RKO (cell line): ENCODE measurements around the gene CACNA2D3.

Experiments used
- DNase-seq: peaks from one replicate; pipeline ENCODE4 v3.0.0-alpha.2; 2016; ENCODE audit warnings: low spot score

The CACNA2D3 gene

GRCh38 chr3:55007971-55008370 lies 885.6 kb downstream of the CACNA2D3 start:
- no peak for DNase-seq

- DNase-seq, result no peak
Observed at GRCh38 chr3:55009372-55009771, 887.0 kb downstream of the CACNA2D3 start.

- DNase-seq, result peak; percentile 3
Observed at GRCh38 chr3:55012091-55012490, 889.7 kb downstream of the CACNA2D3 start.

GRCh38 chr3:55013145-55013925 lies 891.0 kb downstream of the CACNA2D3 start:
- DNase-seq, result peak; percentile 23

GRCh38 chr3:55014081-55014480 lies 891.7 kb downstream of the CACNA2D3 start:
- DNase-seq, result no peak

- no peak for DNase-seq
Observed at GRCh38 chr3:55014906-55015305, 892.6 kb downstream of the CACNA2D3 start.

- no peak for DNase-seq
Observed at GRCh38 chr3:55017876-55018275, 895.5 kb downstream of the CACNA2D3 start.

GRCh38 chr3:55030938-55031337 lies 908.6 kb downstream of the CACNA2D3 start:
- no peak for DNase-seq

- no peak for DNase-seq
Observed at GRCh38 chr3:55036883-55037577, 914.7 kb downstream of the CACNA2D3 start.

GRCh38 chr3:55042591-55042990 lies 920.2 kb downstream of the CACNA2D3 start:
- no peak for DNase-seq

GRCh38 chr3:55044486-55044885 lies 922.1 kb downstream of the CACNA2D3 start:
- no peak for DNase-seq

- no peak for DNase-seq
Observed at GRCh38 chr3:55059027-55059629, 936.8 kb downstream of the CACNA2D3 start.

- no peak for DNase-seq
Observed at GRCh38 chr3:55060896-55061719, 938.8 kb downstream of the CACNA2D3 start.

- no peak for DNase-seq
Observed at GRCh38 chr3:55061720-55062034, 939.3 kb downstream of the CACNA2D3 start.

GRCh38 chr3:55064164-55064563 lies 941.8 kb downstream of the CACNA2D3 start:
- no peak for DNase-seq

GRCh38 chr3:55065331-55065730 lies 943.0 kb downstream of the CACNA2D3 start:
- no peak for DNase-seq

- no peak for DNase-seq
Observed at GRCh38 chr3:55066551-55067047, 944.2 kb downstream of the CACNA2D3 start.

- no peak for DNase-seq
Observed at GRCh38 chr3:55069950-55070349, 947.6 kb downstream of the CACNA2D3 start.

GRCh38 chr3:55074796-55075195 lies 952.4 kb downstream of the CACNA2D3 start:
- no peak for DNase-seq

GRCh38 chr3:55075846-55076245 lies 953.5 kb downstream of the CACNA2D3 start:
- DNase-seq, result no peak

- DNase-seq, result no peak
Observed at GRCh38 chr3:55077726-55078125, 955.4 kb downstream of the CACNA2D3 start.

GRCh38 chr3:55078876-55079275 lies 956.5 kb downstream of the CACNA2D3 start:
- DNase-seq, result no peak
